Hematopoietic multipotent progenitor cell treated with erythropoietin and hydrocortisone succinate and interleukin-3 and kit ligand, for 4 days (in vitro differentiated cells): Measurements from ENCODE around the gene BSND.

Source experiments
- DNase-seq: peaks from one replicate; pipeline ENCODE4 v3.0.0-alpha.2; 2015

BSND gene

GRCh38 chr1:55050283-55050682, 51.5 kb downstream of the BSND start:
- no peak for DNase-seq

DNA sequence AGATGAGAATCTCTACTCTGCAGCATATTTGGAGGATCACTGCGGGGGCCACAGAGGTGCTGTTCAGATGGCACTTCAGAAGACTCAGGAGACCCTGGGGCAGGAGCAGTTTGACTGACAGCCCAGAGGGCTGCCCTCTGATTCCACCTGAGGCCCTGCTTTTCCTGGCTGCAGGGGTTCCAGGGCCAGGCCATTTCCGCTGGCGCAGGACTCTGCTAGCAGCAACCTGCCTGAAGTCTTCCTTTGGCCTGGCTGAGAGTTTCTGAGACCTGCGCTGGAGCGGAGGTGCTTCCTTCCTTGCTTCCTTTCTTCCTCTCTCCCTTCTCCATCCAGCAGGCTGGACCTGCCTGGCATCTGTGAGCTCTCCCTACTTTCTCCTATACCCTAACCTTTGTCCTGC, 52.4 kb downstream of the BSND start:
- no peak for DNase-seq

GRCh38 chr1:55051621-55052020, 52.9 kb downstream of the BSND start:
- no peak for DNase-seq

- DNase-seq = no peak
Measured at GRCh38 chr1:55052221-55053142, 53.7 kb downstream of the BSND start.

- DNase-seq = no peak
Measured at GRCh38 chr1:55053265-55053954, 54.7 kb downstream of the BSND start.

GRCh38 chr1:55054396-55054795, 55.7 kb downstream of the BSND start:
- DNase-seq = no peak

GRCh38 chr1:55055084-55055882, 56.5 kb downstream of the BSND start:
- DNase-seq = no peak

DNA sequence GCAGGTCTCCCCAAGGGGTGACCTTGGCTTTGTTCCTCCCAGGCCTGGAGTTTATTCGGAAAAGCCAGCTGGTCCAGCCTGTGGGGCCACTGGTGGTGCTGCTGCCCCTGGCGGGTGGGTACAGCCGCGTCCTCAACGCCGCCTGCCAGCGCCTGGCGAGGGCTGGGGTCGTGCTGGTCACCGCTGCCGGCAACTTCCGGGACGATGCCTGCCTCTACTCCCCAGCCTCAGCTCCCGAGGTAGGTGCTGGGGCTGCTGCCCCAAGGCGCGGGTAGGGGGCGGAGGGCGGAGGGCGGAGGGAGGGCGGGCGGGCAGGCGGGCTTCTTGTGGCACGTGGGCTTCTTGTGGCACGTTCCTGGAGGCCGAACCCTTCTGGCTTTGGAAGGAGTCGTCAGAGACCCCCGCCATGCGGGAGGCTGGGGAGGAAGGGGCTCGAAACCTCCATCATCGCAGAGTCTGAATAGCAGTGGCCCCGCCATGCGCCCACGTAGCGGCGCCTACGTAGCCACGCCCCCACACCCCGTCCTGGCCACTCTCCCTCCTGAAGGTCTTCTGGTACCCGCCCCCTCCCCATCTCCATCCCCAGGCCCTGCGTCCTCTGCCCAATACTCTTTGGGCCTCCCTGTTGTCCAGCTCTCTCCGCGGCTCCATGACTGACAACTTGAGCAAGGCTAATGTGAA, 57.4 kb downstream of the BSND start:
- DNase-seq = no peak

- no peak for DNase-seq
Measured at GRCh38 chr1:55056632-55056992, 57.9 kb downstream of the BSND start.

DNA sequence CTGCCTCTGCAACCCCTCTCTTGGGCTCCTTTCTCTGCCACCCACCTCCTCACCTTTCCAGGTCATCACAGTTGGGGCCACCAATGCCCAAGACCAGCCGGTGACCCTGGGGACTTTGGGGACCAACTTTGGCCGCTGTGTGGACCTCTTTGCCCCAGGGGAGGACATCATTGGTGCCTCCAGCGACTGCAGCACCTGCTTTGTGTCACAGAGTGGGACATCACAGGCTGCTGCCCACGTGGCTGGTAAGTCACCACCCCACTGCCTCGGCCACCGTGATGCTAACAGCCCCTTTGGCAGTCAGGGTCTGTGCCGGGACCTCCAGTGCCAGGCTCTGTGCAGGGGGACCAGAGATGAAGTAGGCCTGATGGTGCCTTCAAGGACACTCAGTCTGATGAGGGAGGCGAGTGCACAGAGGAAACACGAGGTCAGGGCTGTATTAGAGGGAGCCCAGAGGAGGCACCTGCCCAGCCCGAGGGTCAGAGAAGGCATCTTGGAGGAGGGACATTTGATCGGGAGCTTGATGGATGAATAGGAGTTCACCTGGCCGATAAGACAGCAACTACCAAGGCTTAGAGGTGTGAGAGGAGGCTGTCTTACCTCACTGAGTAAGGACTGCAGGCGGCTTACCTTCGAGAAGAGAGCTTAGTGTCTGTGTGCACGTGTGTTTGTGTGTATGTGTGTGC, 58.7 kb downstream of the BSND start:
- no peak for DNase-seq

- DNase-seq = no peak
Measured at GRCh38 chr1:55057956-55058298, 59.2 kb downstream of the BSND start.

- no peak for DNase-seq
Measured at GRCh38 chr1:55059302-55060132, 60.8 kb downstream of the BSND start.

DNA sequence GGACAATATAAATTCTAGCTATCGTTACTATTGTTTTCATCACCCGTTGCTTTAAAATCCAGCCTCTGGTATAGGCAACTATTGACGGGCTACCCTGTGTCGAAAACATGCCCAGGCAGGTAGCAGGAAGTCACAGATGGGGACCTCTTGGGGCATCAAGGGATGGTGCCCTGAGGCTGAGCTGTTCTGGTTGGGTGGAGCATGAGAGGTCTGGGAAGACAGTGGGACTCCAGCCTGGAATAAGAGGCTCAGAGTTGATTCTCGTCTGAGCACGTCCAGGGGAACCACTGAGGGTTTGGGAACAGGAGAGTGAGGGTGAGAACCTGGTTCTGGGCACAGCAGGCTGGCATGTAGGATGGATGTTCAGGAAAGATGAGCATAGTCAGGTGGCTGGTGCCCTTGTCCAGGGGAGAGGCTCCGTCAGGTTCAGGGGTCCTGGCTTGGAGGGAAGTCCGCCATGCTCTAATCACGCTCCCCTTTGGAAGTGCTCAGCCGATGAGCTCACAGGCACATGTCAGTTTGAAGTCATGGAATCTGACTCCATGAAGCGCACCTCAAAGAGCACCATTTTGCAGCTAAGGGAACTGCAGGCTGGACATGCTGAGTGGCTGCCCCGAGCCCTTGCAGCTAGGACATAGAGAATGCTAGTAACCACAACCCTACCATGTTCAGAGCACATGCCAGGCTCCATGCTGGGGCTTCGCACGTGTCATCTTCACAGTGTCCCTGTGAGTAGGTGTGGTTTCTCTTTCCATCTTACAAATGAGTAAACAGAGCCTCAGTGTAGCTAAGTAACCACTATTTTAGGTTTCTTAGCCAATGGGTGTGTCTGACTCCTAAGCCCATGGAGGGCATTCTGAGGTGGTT, 61.6 kb downstream of the BSND start:
- no peak for DNase-seq

GRCh38 chr1:55061000-55061705, 62.4 kb downstream of the BSND start:
- no peak for DNase-seq
